ENCODE data around the gene CYFIP2.
"Not testable (repeated sequence)": the region's sequence is repeated elsewhere in the genome, so short reads cannot be mapped to it uniquely, and the experiment has no call there.

CYFIP2 gene

DNA sequence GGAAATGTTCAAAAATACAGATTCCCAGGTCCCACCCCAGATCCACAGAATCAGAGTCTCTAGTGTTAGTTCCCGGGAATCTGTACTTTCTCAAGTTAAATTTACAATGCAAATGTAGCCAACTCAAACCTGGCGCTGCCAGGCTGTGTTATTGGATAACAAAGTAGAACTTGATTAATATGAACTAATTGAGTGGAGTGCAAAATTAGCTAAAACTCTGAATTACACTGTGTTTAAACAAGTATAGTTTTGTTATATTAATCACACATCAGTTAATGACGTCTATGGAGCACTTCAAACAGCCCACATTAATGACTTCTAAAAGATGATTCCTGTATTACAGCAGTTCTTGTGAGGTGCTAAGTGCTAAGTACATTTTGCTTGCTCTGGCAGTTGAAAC, 32.4 kb upstream of the CYFIP2 start:
- no peak for FAIRE-seq
- DNase-seq (ENCODE audit: insufficient read length), result no peak
- TF ChIP-seq POLR2A (IDR thresholded peaks at IDR 0.05; ENCODE audit: low read depth, low read length) (no peak), POLR2AphosphoS5 (IDR thresholded peaks at IDR 0.05; ENCODE audit: low read depth, low read length) (no peak), TAF1 (IDR thresholded peaks at IDR 0.05; ENCODE audit: borderline replicate concordance, low read depth, low read length) (no peak)

DNA sequence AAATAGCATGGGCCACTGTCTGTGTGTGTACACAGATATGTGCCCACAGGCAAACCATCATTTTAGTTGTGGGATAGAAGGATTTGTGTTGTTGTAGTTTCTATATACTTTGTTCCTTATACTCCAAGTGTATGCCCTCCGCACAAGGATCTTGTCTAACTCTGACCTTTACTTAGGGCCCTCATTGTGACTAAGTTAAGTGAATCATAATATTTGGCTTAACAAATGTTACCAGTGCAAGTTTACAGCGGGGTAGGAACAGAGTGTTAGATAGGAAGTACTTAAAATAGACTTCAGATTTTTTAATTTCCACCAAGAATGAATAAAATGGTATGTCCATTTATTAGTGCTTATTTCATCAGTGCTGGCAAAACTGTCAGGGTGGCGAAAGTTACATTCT, 29.5 kb upstream of the CYFIP2 start:
- no peak for DNase-seq (ENCODE audit: insufficient read length)
- no peak for TF ChIP-seq TAF1 (IDR thresholded peaks at IDR 0.05; ENCODE audit: borderline replicate concordance, low read depth, low read length)
- TF ChIP-seq POLR2AphosphoS5 (IDR thresholded peaks at IDR 0.05; ENCODE audit: low read depth, low read length), result no peak
- TF ChIP-seq POLR2A (IDR thresholded peaks at IDR 0.05; ENCODE audit: low read depth, low read length), result no peak
- no peak for FAIRE-seq

DNA sequence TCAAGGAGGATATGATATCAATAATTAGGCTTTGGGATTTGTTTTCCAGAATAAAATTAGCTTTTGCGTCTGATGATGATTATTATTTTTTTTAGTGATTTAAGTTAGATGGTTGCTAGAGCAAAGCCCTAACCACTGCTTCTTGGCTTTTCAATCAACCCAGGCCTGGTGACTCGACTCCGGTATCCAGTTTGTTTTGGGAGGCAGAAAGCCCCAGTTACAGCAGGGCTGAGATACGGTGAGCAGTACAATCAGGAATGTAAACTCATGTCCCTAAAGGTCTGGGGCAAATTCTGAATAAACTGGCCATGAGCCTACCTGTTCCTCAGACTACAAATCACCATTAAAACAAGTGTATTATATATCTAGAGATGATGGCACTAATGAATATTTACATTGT, 24.4 kb upstream of the CYFIP2 start:
- TF ChIP-seq TAF1 (IDR thresholded peaks at IDR 0.05; ENCODE audit: borderline replicate concordance, low read depth, low read length) (no peak), POLR2A (IDR thresholded peaks at IDR 0.05; ENCODE audit: low read depth, low read length) (no peak), POLR2AphosphoS5 (IDR thresholded peaks at IDR 0.05; ENCODE audit: low read depth, low read length) (no peak)
- FAIRE-seq (no peak), DNase-seq (ENCODE audit: insufficient read length) (no peak)

DNA sequence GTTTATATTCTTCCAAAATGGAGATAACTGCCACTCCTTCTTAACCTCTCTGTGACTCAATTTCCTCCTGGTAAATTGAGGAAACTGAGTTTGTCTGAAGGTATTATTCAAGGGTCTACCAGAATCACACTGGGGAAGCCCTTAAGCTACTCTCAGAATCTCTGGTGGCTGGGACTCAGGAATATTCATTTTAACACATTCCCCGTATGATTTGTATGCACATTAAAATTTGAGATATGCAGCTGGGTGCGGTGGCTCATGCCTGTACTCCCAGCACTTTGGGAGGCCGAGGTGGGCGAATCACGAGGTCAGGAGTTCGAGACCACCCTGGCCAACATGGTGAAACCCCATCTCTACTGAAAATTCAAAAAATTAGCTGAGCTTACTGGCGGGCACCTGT, 21.2 kb upstream of the CYFIP2 start:
- FAIRE-seq, result not testable (repeated sequence)

DNA sequence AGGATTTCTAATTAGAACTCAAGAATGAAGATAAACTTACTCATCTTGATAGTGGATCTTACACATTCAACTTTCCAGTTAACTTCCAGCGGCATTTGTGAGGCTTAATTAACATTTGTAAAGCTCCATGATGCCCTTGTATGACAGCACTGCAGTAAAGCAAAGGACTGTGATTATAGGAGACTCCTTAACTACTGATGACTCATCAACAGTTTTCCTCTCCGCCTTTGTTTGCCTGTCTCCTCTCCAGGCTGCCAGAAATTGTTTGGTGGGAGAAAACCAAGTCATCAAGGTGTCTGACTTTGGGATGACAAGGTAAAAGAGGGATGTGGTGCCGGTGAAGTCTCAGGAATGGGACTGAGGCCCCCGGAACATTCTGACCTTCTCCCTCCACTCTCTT, 20.4 kb upstream of the CYFIP2 start:
- TF ChIP-seq TAF1 (IDR thresholded peaks at IDR 0.05; ENCODE audit: borderline replicate concordance, low read depth, low read length), result no peak
- TF ChIP-seq POLR2AphosphoS5 (IDR thresholded peaks at IDR 0.05; ENCODE audit: low read depth, low read length), result no peak
- no peak for TF ChIP-seq POLR2A (IDR thresholded peaks at IDR 0.05; ENCODE audit: low read depth, low read length)
- FAIRE-seq (no peak), DNase-seq (ENCODE audit: insufficient read length) (no peak)

More for the DNA sequence above, 21.2 kb upstream of the CYFIP2 start:
- DNase-seq (ENCODE audit: insufficient read length), result not testable (repeated sequence)

DNA sequence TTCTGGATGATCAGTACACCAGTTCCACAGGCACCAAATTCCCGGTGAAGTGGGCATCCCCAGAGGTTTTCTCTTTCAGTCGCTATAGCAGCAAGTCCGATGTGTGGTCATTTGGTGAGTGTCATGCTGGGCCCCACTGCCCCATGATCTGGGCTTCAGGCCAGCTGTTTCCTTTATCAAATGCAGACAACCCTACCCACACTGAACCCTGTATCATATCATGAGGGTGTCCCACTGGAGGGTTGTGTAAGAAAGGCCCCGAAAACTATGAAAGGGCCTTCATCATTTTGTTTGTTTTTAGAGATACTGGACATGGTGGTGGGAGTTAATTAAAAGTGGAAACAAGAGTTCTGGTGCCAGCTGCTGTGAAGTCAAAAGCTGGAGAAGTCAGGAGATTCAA, 20.0 kb upstream of the CYFIP2 start:
- no peak for FAIRE-seq
- TF ChIP-seq TAF1 (IDR thresholded peaks at IDR 0.05; ENCODE audit: borderline replicate concordance, low read depth, low read length) (no peak), POLR2A (IDR thresholded peaks at IDR 0.05; ENCODE audit: low read depth, low read length) (no peak), POLR2AphosphoS5 (IDR thresholded peaks at IDR 0.05; ENCODE audit: low read depth, low read length) (no peak)
- no peak for DNase-seq (ENCODE audit: insufficient read length)

DNA sequence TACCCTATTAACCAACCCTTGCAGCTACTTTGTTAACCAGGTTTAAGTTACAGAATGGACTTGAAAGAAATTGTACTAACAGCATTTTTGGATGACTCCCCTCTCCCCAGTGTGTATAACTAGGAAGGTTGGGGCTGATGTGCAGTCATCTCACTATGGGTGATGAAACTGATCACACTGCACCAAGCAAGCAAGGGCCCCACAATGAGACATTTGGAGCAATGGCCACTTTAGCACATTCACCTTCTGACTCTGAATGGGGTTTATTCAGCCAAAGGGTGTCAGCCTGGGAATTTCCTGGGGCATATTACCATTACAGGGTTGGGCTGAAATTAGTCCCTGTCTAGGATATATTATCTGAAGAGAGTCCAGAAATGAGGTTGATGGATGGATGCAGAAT, 18.7 kb upstream of the CYFIP2 start:
- DNase-seq (ENCODE audit: insufficient read length) (no peak), FAIRE-seq (no peak)
- TF ChIP-seq POLR2AphosphoS5 (IDR thresholded peaks at IDR 0.05; ENCODE audit: low read depth, low read length), result no peak
- TF ChIP-seq TAF1 (IDR thresholded peaks at IDR 0.05; ENCODE audit: borderline replicate concordance, low read depth, low read length), result no peak
- TF ChIP-seq POLR2A (IDR thresholded peaks at IDR 0.05; ENCODE audit: low read depth, low read length), result no peak

DNA sequence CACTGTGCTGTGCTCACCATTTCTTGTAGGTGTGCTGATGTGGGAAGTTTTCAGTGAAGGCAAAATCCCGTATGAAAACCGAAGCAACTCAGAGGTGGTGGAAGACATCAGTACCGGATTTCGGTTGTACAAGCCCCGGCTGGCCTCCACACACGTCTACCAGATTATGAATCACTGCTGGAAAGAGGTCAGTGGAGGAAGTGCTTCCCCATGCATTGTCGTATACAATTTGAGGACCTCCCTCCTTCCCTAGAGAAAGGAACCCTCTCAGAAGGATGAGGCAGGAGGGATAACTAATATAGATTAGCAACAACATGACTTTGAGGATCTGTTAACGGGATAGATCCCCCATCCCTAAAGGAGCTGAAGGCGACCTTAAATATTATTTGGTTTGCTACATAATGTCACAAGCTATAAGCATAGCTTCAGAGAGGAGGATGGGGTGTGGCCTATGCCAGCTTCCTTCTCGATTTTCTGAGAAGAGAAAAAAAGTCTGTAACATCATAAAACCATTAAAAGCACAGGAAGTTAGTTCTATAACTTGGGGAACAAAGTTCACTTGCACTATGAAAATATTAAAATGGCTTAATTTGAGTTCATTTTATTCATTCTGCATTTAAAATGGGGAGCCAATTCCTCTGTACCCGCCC, 17.0 kb upstream of the CYFIP2 start:
- DNase-seq (ENCODE audit: insufficient read length) (no peak), FAIRE-seq (no peak)
- TF ChIP-seq POLR2A (IDR thresholded peaks at IDR 0.05; ENCODE audit: low read depth, low read length) (no peak), TAF1 (IDR thresholded peaks at IDR 0.05; ENCODE audit: borderline replicate concordance, low read depth, low read length) (no peak), POLR2AphosphoS5 (IDR thresholded peaks at IDR 0.05; ENCODE audit: low read depth, low read length) (no peak)

DNA sequence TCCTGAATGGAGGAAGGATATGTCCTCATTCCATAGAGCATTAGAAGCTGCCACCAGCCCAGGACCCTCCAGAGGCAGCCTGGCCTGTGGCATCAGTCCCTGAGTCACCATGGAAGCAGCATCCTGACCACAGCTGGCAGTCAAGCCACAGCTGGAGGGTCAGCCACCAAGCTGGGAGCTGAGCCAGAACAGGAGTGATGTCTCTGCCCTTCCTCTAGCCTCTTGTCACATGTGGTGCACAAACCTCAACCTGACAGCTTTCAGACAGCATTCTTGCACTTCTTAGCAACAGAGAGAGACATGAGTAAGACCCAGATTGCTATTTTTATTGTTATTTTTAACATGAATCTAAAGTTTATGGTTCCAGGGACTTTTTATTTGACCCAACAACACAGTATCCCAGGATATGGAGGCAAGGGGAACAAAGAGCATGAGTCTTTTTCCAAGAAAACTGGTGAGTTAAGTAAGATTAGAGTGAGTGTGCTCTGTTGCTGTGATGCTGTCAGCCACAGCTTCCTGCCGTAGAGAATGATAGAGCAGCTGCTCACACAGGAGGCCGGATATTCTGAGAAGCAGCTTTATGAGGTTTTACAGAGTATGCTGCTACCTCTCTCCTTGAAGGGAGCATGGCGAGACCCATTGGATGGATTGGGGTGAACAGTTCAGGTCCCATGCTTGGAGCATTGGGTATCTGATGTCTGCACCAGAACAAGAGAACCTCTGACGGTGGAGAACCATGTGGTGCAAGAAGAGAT, 13.0 kb upstream of the CYFIP2 start:
- FAIRE-seq (peak; percentile 98), DNase-seq (ENCODE audit: insufficient read length) (no peak)
- no peak for TF ChIP-seq TAF1 (IDR thresholded peaks at IDR 0.05; ENCODE audit: borderline replicate concordance, low read depth, low read length)
- no peak for TF ChIP-seq POLR2A (IDR thresholded peaks at IDR 0.05; ENCODE audit: low read depth, low read length)
- TF ChIP-seq POLR2AphosphoS5 (IDR thresholded peaks at IDR 0.05; ENCODE audit: low read depth, low read length), result no peak

DNA sequence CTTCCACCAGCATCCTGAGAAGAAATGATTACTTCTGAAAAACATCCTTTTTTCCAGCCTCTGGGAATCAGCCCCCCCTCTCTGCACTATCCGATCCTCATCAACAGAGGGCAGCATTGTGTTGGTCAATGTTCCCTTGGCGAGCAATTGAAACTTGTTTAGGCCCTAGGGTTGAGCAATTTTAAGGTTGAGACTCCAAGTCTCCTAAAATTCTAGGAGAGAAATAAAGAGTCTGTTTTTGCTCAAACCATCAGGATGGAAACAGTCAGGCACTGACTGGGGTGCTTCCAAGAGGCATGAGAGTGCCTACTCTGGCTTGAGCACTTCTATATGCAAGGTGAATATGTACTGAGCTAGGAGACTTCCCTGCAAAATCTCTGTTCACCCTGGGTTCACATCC, 12.4 kb upstream of the CYFIP2 start:
- DNase-seq (ENCODE audit: insufficient read length) (no peak), FAIRE-seq (no peak)
- TF ChIP-seq TAF1 (IDR thresholded peaks at IDR 0.05; ENCODE audit: borderline replicate concordance, low read depth, low read length), result no peak
- no peak for TF ChIP-seq POLR2A (IDR thresholded peaks at IDR 0.05; ENCODE audit: low read depth, low read length)
- no peak for TF ChIP-seq POLR2AphosphoS5 (IDR thresholded peaks at IDR 0.05; ENCODE audit: low read depth, low read length)

DNA sequence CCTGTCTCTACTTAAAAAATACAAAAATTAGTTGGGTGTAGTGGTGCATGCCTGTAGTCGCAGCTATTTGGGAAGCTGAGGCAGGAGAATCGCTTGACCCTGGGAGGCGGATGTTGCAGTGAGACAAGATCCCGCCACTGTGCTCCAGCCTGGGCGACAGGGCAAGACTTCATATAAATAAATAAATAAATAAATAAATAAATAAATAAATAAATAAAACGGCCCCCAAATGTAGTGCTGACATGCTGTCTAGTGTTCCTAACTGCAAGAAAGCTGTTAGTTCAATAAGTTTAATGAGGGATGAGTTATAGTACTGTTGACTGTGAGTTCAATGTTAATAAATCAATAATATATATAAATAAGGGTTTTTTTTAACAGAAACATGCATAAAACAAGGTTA, 7.5 kb upstream of the CYFIP2 start:
- DNase-seq (ENCODE audit: insufficient read length) (no peak), FAIRE-seq (no peak)

DNA sequence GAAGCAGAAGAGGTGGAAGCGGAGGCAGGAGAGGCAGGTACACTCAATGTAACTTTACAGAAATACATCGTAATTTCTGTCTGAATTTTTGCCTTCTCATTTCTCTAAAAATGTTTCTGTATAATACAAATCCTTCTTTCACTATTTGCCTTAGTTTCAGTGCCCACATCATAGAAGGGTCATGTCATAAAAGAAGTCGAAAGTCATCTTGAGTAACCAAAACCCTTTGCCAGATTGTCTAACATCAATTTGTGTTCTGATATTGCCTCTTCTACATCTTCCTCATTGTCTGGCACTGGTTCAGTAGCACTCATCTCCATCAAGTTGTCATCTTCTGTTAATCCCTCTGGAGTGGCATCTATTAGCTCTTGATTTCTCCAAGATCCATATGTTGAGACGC, 6.2 kb upstream of the CYFIP2 start:
- FAIRE-seq, result no peak
- no peak for DNase-seq (ENCODE audit: insufficient read length)
- TF ChIP-seq POLR2A (IDR thresholded peaks at IDR 0.05; ENCODE audit: low read depth, low read length) (no peak), TAF1 (IDR thresholded peaks at IDR 0.05; ENCODE audit: borderline replicate concordance, low read depth, low read length) (no peak), POLR2AphosphoS5 (IDR thresholded peaks at IDR 0.05; ENCODE audit: low read depth, low read length) (no peak)

More for the DNA sequence above, 7.5 kb upstream of the CYFIP2 start:
- no peak for TF ChIP-seq POLR2A (IDR thresholded peaks at IDR 0.05; ENCODE audit: low read depth, low read length)
- no peak for TF ChIP-seq POLR2AphosphoS5 (IDR thresholded peaks at IDR 0.05; ENCODE audit: low read depth, low read length)
- TF ChIP-seq TAF1 (IDR thresholded peaks at IDR 0.05; ENCODE audit: borderline replicate concordance, low read depth, low read length), result no peak
